Psoas muscle (tissue), 8 donors: ENCODE data around the gene KMT2B. TPM values are rescaled to one million over a fixed set of nuclear protein-coding genes. Genes with fewer than 3 reads are reported as not detected.

ENCODE experiments used
- ATAC-seq, 4 donors: fragments of 200-7000 bp; cut with Tn5 transposase; one replicate each; pipeline ENCODE4 v1.9.1; 2020; ENCODE audit warnings: moderate library complexity in 3 of 4, mild to moderate bottlenecking in 2 of 4
- DNase-seq, 2 donors: peaks; one replicate each; pipeline ENCODE4 v3.0.0-alpha.2; 2020
- H3K27ac ChIP-seq: fragments of 200-600 bp; one replicate; pipeline ENCODE4 v1.8.0; 2022
- H3K27me3 ChIP-seq, 3 donors: fragments of 200-600 bp in 1 of 3; one replicate each; pipeline versions ENCODE4 v1.6.1 to v1.8.0; 2013 to 2022; ENCODE audit warnings: low read length in 2 of 3, mild to moderate bottlenecking in 2 of 3, moderate library complexity in 1 of 3; ENCODE audit not compliant: insufficient read depth in 3 of 3
- H3K36me3 ChIP-seq, 2 donors: fragments of 200-600 bp in 1 of 2; one replicate each; pipeline versions ENCODE4 v1.6.1 to v1.8.0; 2013 to 2022; ENCODE audit warnings: low read depth in 1 of 2, mild to moderate bottlenecking in 1 of 2, moderate library complexity in 1 of 2; ENCODE audit not compliant: insufficient read depth in 1 of 2
- H3K4me1 ChIP-seq: fragments of 200-600 bp; one replicate; pipeline ENCODE4 v1.8.0; 2022
- H3K4me3 ChIP-seq: fragments of 200-600 bp; one replicate; pipeline ENCODE4 v1.8.0; 2022; ENCODE audit warnings: mild to moderate bottlenecking
- H3K9me3 ChIP-seq: fragments of 200-600 bp; one replicate; pipeline ENCODE4 v1.8.0; 2022
- CTCF ChIP-seq: fragments of 200-600 bp; IDR thresholded peaks from one replicate; pipeline ENCODE4 v1.8.0; 2022; ENCODE audit warnings: antibody characterized with exemption
- WGBS, 3 donors: extraction: QIAGEN DNeasy Blood & Tissue Kit; methylation state at CpG; one replicate each; pipeline versions ENCODE4 v1.1.6 to v1.1.7; 2013; 5-methylcytosine and 5-hydroxymethylcytosine counted together
- intact Hi-C, 2 donors: fragments of 100-400 bp; cut with DNase I; formaldehyde crosslinking; loops; one replicate each; pipeline versions ENCODE4 v1.11.0 to v1.14.2; 2022
- polyA plus RNA-seq, 3 donors: library from polyadenylated mRNA; stranded (reverse); fragments of 200-250 nt; gene quantifications; one replicate each; pipeline ENCODE4 v1.2.3, GENCODE V29; 2013
- total RNA-seq, 4 donors: library from RNA; stranded (reverse); fragmentation: NEBNext Ultra II Directional in 2 of 4; extraction: Animal tissue kit (Norgen Biotek cat#: 25700) in 2 of 4; gene quantifications; one replicate each; pipeline versions ENCODE4 v1.2.1 to v1.2.4, GENCODE V29; 2021 to 2023
- donor health status: healthy with polysubstance abuse.
- donor health status: DM: no; HTN: no; CAD: no; lungs with moderate emphysema.
- donor health status: Bipolar disorder and iron deficiency.
- donor health status: healthy.
- donor health status: DM: yes; HTN: yes; CAD: no.
- donor health status: DM: no; HTN: no; CAD: no.
- donor health status: DM: no; HTN: no; CAD: no.
- donor health status: DM: yes; HTN: yes; CAD: no.

Gene KMT2B
- total and polyA plus RNA-seq, 7 donors: 13.4 to 29.0 (median 20.0) TPM

- H3K27ac ChIP-seq: no peak overlapping the region
- TF ChIP-seq CTCF: no peak
- H3K27me3 ChIP-seq: no peaks in the 10 kb centered on the region
- no peaks in the 10 kb centered on the region for H3K36me3 ChIP-seq
- intact Hi-C loops: no loop called here
- H3K4me1 ChIP-seq: no peaks in the 10 kb centered on the region
- WGBS, 3 donors: 91 to 100% (median 95%) methylated on average over 1 of the region's 1 CpG
- no peak overlapping the region for H3K4me3 ChIP-seq
- DNase-seq (no peak), ATAC-seq (no peak)
- H3K9me3 ChIP-seq: no peaks in the 10 kb centered on the region
These were observed 9.4 kb upstream of the KMT2B start for GRCh38 chr19:35708391-35708790.

GRCh38 chr19:35710784-35711723 is 6.7 kb upstream of the KMT2B start:
- H3K4me3 ChIP-seq: no peak overlapping the region
- H3K4me1 ChIP-seq: peaks cover 9% of the 10 kb centered on the region
- DNase-seq (no peak), ATAC-seq (no peak)
- 55 to 64% (median 57%) methylated on average over 13 of the region's 13 CpGs for WGBS, 3 donors
- no peaks in the 10 kb centered on the region for H3K27me3 ChIP-seq
- H3K36me3 ChIP-seq: no peaks in the 10 kb centered on the region
- H3K27ac ChIP-seq: no peak overlapping the region
- intact Hi-C loops: no loop called here
- no peak for TF ChIP-seq CTCF
- H3K9me3 ChIP-seq: no peaks in the 10 kb centered on the region

GRCh38 chr19:35712567-35713505 is 5.0 kb upstream of the KMT2B start:
- TF ChIP-seq CTCF: no peak
- no peak overlapping the region for H3K27ac ChIP-seq
- no peaks in the 10 kb centered on the region for H3K27me3 ChIP-seq
- intact Hi-C loops: no loop called here
- no peaks in the 10 kb centered on the region for H3K36me3 ChIP-seq
- no peak overlapping the region for H3K4me3 ChIP-seq
- no peaks in the 10 kb centered on the region for H3K9me3 ChIP-seq
- ATAC-seq (no peak), DNase-seq (no peak)
- WGBS, 3 donors: 70 to 81% (median 72%) methylated on average over 11 of the region's 11 CpGs
- H3K4me1 ChIP-seq: peaks cover 10% of the 10 kb centered on the region

DNA sequence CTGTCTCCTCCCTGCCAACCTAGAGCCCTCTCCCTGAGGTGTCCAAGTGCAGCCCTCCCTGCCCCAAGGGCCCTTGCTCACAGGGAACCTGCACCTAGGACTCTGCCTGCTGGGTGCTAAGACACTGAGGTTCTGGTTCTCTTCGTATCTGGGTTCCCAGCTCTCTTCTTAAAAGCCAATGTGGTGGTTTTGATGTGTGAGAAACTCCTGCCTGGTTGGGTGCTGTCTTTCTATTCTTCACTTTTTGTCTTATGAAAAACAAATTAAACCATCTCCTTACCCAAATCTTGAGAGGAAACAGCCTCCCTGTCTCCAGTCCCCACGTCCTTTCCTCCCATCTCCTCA is 4.3 kb upstream of the KMT2B start:
- no peak overlapping the region for H3K4me3 ChIP-seq
- 69 to 78% (median 70%) methylated on average over 2 of the region's 2 CpGs for WGBS, 3 donors
- DNase-seq (no peak), ATAC-seq (no peak)
- no peak overlapping the region for H3K27ac ChIP-seq
- no peaks in the 10 kb centered on the region for H3K9me3 ChIP-seq
- no peak for TF ChIP-seq CTCF
- peaks cover 10% of the 10 kb centered on the region for H3K4me1 ChIP-seq
- H3K36me3 ChIP-seq: no peaks in the 10 kb centered on the region
- intact Hi-C loops: no loop called here
- H3K27me3 ChIP-seq: no peaks in the 10 kb centered on the region
